ENCODE results near the gene ERC2.
"Not testable (repeated sequence)": the region's sequence is repeated elsewhere in the genome, so short reads cannot be mapped to it uniquely, and the experiment has no call there.

Gene ERC2

GRCh38 chr3:55863028-55863427 is 605.2 kb downstream of the ERC2 start:
- no peak for FAIRE-seq

GRCh38 chr3:55860049-55860721 is 608.1 kb downstream of the ERC2 start:
- no peak for FAIRE-seq

GRCh38 chr3:55859305-55859704 is 609.0 kb downstream of the ERC2 start:
- no peak for FAIRE-seq

GRCh38 chr3:55858727-55859126 is 609.5 kb downstream of the ERC2 start:
- FAIRE-seq, result no peak

GRCh38 chr3:55858302-55858701 is 610.0 kb downstream of the ERC2 start:
- FAIRE-seq, result no peak

GRCh38 chr3:55857633-55858032 is 610.6 kb downstream of the ERC2 start:
- no peak for FAIRE-seq

- no peak for FAIRE-seq
These were observed 613.0 kb downstream of the ERC2 start for GRCh38 chr3:55855311-55855710.

GRCh38 chr3:55854494-55854893 is 613.8 kb downstream of the ERC2 start:
- no peak for FAIRE-seq

GRCh38 chr3:55852326-55852725 is 615.9 kb downstream of the ERC2 start:
- FAIRE-seq, result no peak

- no peak for FAIRE-seq
These were observed 626.1 kb downstream of the ERC2 start for GRCh38 chr3:55842204-55842603.

GRCh38 chr3:55831876-55832275 is 636.4 kb downstream of the ERC2 start:
- not testable (repeated sequence) for FAIRE-seq

GRCh38 chr3:55828712-55829111 is 639.6 kb downstream of the ERC2 start:
- no peak for FAIRE-seq

- no peak for FAIRE-seq
These were observed 640.5 kb downstream of the ERC2 start for GRCh38 chr3:55827786-55828185.

- FAIRE-seq, result no peak
These were observed 641.4 kb downstream of the ERC2 start for GRCh38 chr3:55826731-55827496.

- FAIRE-seq, result no peak
These were observed 642.2 kb downstream of the ERC2 start for GRCh38 chr3:55826097-55826496.

- FAIRE-seq, result no peak
These were observed 643.9 kb downstream of the ERC2 start for GRCh38 chr3:55824406-55824805.

GRCh38 chr3:55823829-55824228 is 644.4 kb downstream of the ERC2 start:
- FAIRE-seq, result no peak

GRCh38 chr3:55823001-55823400 is 645.3 kb downstream of the ERC2 start:
- no peak for FAIRE-seq

- FAIRE-seq, result no peak
These were observed 649.3 kb downstream of the ERC2 start for GRCh38 chr3:55819005-55819404.

- no peak for FAIRE-seq
These were observed 649.8 kb downstream of the ERC2 start for GRCh38 chr3:55818485-55818884.

GRCh38 chr3:55816794-55817576 is 651.3 kb downstream of the ERC2 start:
- FAIRE-seq, result no peak

- no peak for FAIRE-seq
These were observed 653.0 kb downstream of the ERC2 start for GRCh38 chr3:55815262-55815661.

GRCh38 chr3:55813268-55814097 is 654.8 kb downstream of the ERC2 start:
- no peak for FAIRE-seq

Measured in TTC549 (cell line).